Measurements from ENCODE around the gene AFG1L.
A peak's percentile ranks its signal among the peaks of the same experiment; 100 is the strongest.

DNA sequence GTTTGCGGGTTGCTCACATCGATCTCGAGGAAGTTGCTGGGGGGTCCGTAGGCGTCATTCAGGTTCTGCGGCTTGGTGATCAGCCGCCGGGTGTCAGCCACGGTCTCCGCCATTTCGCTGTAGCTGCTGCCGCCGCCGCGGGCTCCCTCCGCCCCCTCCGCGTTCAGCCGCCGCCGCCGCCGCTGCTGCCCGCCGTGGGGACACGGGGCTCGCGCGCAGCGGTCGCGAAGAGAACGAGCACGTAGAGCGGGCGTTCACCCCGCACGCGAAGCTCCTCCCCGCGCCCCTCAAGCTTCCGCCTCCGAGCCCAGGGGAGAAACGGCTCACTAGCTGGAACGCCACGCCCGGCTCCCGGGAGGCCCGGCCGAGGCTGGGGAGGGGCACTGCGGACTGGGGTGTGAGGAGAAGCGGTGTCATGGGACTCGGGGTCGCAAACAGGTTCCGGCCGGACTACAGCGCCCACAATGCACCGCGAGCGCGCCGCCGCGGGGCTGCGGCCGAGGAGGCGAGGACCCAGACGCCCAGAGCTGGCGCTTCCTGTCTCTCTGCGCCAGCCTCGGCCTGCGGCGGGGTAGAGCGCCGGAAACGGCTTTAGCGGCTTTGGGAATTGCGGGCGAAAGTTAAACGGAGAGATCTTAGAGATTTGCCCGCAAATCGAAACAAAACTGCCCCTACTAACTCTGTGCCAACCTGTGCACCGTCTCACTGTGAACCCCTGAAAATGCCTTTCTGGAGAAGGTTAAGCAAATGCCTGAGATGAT is 33.9 kb upstream of the AFG1L start, which contains the start of gene SNX3:
- TF ChIP-seq, protein P1, sequence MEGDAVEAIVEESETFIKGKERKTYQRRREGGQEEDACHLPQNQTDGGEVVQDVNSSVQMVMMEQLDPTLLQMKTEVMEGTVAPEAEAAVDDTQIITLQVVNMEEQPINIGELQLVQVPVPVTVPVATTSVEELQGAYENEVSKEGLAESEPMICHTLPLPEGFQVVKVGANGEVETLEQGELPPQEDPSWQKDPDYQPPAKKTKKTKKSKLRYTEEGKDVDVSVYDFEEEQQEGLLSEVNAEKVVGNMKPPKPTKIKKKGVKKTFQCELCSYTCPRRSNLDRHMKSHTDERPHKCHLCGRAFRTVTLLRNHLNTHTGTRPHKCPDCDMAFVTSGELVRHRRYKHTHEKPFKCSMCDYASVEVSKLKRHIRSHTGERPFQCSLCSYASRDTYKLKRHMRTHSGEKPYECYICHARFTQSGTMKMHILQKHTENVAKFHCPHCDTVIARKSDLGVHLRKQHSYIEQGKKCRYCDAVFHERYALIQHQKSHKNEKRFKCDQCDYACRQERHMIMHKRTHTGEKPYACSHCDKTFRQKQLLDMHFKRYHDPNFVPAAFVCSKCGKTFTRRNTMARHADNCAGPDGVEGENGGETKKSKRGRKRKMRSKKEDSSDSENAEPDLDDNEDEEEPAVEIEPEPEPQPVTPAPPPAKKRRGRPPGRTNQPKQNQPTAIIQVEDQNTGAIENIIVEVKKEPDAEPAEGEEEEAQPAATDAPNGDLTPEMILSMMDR (IDR thresholded peaks at IDR 0.05; ENCODE audit: low read depth, low read length): peak; percentile 8; the same call in 1 of the 2 replicates
- TF ChIP-seq EZH2phosphoT487 (IDR thresholded peaks at IDR 0.05; ENCODE audit: low read depth): no peak

All from OCI-LY3 (cell line).